Osteoblast (primary cell): ENCODE data around the gene C19orf85. TPM values are rescaled to one million over a fixed set of nuclear protein-coding genes. Genes with fewer than 3 reads are reported as not detected.
A peak's percentile ranks its signal among the peaks of the same experiment; 100 is the strongest.

Experiments
- DNase-seq: peaks from one replicate; pipeline ENCODE4 v3.0.0; 2011; ENCODE audit warnings: low spot score, mixed read lengths; ENCODE audit not compliant: insufficient read length; ENCODE audit errors: missing footprints
- H2AFZ ChIP-seq: 2 replicates; pipeline ENCODE4 v1.6.0; 2011; ENCODE audit warnings: mild to moderate bottlenecking, low read length
- H3K27ac ChIP-seq: 2 replicates; pipeline ENCODE4 v1.5.1; 2011; ENCODE audit warnings: mild to moderate bottlenecking, low read depth, low read length, moderate library complexity
- H3K27me3 ChIP-seq: 2 replicates; pipeline ENCODE4 v1.6.0; 2012; ENCODE audit warnings: mild to moderate bottlenecking, control low read depth, inconsistent platforms, low read length, moderate library complexity; ENCODE audit not compliant: insufficient read depth
- H3K36me3 ChIP-seq: 2 replicates; pipeline ENCODE4 v1.5.1; 2011; ENCODE audit warnings: mild to moderate bottlenecking, low read length, control low read depth, moderate library complexity; ENCODE audit not compliant: insufficient read depth
- H3K4me1 ChIP-seq: 2 replicates; pipeline ENCODE4 v1.5.1; 2011; ENCODE audit warnings: mild to moderate bottlenecking, low read length, control low read depth, moderate library complexity; ENCODE audit not compliant: insufficient read depth
- H3K4me2 ChIP-seq: 2 replicates; pipeline ENCODE4 v1.6.0; 2011; ENCODE audit warnings: mild to moderate bottlenecking, low read length; ENCODE audit not compliant: insufficient read depth
- H3K4me3 ChIP-seq: fragments of 200-600 bp; sonication (generic); 3 replicates; pipeline ENCODE4 v1.5.1; 2012; ENCODE audit warnings: mild to moderate bottlenecking, low read length, inconsistent platforms; ENCODE audit not compliant: insufficient read depth
- H3K79me2 ChIP-seq: 2 replicates; pipeline ENCODE4 v1.6.0; 2012; ENCODE audit warnings: mild to moderate bottlenecking, low read length, control low read depth, inconsistent platforms; ENCODE audit not compliant: insufficient read depth
- H3K9me3 ChIP-seq: 2 replicates; pipeline ENCODE4 v1.5.1; 2011; ENCODE audit warnings: low read depth, low read length, control low read depth
- H4K20me1 ChIP-seq: 2 replicates; pipeline ENCODE4 v1.6.0; 2012; ENCODE audit warnings: mild to moderate bottlenecking, low read length, control low read depth; ENCODE audit not compliant: insufficient read depth
- total RNA-seq: library from RNA; depleted of rRNA; stranded (reverse); fragments of >200 nt; gene quantifications from 2 replicates; pipeline ENCODE4 v1.2.3, GENCODE V29; 2012
- TF ChIP-seq, protein P1 (sequence below): IDR thresholded peaks from 2 replicates; pipeline ENCODE4 v1.5.1; 2011; ENCODE audit warnings: mild to moderate bottlenecking, low read depth, low read length, moderate library complexity; ENCODE audit errors: extremely low read depth

C19orf85 gene
- total RNA-seq, 1 donor, result not detected

DNA sequence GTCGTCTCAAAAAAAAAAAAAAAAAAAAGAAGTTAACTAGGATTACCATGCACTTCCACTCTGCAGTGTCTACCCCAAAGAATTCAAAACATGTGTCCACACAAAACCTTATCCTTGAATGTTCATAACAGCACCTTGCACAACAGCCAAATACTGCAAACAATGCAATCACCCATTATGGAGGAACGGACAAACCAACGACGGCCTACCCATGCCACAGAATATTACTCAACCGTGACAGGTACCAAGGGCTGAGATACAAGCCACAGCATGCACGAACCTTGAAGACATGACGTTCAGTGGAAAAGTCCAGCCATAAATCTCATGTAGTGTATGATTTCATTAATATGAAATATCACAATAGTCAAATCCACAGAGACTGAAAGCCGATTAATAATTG, 18.5 kb downstream of the C19orf85 start:
- Histone ChIP-seq H3K27ac (no peak overlapping the region), H3K9me3 (no peaks in the 10 kb centered on the region), H3K4me3 (no peak overlapping the region), H3K79me2 (no peaks in the 10 kb centered on the region), H3K4me1 (no peaks in the 10 kb centered on the region), H3K27me3 (peaks cover 72% of the 10 kb centered on the region), H3K4me2 (no peak overlapping the region), H3K36me3 (no peaks in the 10 kb centered on the region), H2AFZ (no peak overlapping the region), H4K20me1 (no peaks in the 10 kb centered on the region)
- peak; percentile 32 for DNase-seq
- TF ChIP-seq, protein P1, sequence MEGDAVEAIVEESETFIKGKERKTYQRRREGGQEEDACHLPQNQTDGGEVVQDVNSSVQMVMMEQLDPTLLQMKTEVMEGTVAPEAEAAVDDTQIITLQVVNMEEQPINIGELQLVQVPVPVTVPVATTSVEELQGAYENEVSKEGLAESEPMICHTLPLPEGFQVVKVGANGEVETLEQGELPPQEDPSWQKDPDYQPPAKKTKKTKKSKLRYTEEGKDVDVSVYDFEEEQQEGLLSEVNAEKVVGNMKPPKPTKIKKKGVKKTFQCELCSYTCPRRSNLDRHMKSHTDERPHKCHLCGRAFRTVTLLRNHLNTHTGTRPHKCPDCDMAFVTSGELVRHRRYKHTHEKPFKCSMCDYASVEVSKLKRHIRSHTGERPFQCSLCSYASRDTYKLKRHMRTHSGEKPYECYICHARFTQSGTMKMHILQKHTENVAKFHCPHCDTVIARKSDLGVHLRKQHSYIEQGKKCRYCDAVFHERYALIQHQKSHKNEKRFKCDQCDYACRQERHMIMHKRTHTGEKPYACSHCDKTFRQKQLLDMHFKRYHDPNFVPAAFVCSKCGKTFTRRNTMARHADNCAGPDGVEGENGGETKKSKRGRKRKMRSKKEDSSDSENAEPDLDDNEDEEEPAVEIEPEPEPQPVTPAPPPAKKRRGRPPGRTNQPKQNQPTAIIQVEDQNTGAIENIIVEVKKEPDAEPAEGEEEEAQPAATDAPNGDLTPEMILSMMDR, result no peak

DNA sequence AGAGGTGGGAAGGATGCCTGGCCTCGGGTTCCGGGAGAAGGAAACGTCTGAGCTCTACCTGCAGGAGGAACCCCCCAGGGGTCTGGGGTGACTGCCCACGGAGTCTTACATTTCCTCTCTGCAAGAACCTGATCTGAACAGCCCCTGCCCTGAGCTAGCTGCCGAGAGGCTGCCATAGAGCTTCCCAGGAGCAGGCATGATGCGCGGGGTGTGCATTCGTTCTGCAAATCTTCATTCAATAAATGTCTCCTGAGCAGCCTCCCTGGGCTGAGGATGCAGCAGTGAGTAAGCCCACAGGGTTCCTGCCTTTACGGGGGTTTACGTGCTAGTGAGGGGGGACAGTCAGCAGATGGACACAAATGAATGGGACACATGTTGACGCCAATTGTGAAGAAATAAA, 19.9 kb downstream of the C19orf85 start:
- Histone ChIP-seq H3K4me3 (no peak overlapping the region), H3K9me3 (no peaks in the 10 kb centered on the region), H4K20me1 (no peaks in the 10 kb centered on the region), H2AFZ (no peak overlapping the region), H3K27me3 (peaks cover 72% of the 10 kb centered on the region), H3K36me3 (no peaks in the 10 kb centered on the region), H3K79me2 (no peaks in the 10 kb centered on the region), H3K4me1 (no peaks in the 10 kb centered on the region), H3K4me2 (no peak overlapping the region), H3K27ac (no peak overlapping the region)
- TF ChIP-seq, protein P1, result no peak
- peak; percentile 81 for DNase-seq

DNA sequence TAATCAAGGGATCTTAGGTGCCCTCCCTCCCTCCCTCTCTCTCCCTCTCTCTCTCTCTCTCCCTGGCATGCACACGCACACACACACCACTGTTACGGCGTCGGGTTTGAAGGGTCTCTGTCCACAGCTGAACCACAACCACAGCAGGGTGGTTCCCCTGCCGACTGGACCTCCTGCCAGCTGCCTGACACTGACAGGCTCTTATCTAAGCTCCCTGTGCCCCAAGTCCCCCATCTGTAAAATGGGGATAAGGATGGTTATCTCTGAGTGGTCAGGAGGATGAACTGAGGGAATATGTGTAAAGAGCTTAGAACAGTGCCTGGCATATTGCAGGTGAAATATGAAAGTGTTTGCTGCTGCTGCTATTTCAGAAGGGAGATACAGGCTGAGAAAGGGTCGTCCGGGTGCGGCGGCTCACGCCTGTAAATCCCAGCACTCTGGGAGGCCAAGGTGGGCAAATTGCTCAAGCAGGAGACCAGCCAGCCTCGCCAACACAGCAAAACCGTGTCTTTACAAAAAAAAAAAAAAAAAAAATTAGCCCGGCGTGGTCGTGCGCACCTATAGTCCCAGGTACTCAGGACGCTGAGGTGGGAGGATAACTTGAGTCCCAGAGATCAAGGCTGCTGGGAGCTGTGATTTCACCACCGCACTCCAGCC, 20.6 kb downstream of the C19orf85 start:
- peaks cover 67% of the 10 kb centered on the region for H3K27me3 ChIP-seq
- no peaks in the 10 kb centered on the region for H3K36me3 ChIP-seq
- no peaks in the 10 kb centered on the region for H3K4me1 ChIP-seq
- H4K20me1 ChIP-seq, result no peaks in the 10 kb centered on the region
- H3K4me3 ChIP-seq, result no peak overlapping the region
- TF ChIP-seq, protein P1, result no peak
- H3K4me2 ChIP-seq, result no peak overlapping the region
- DNase-seq, result peak; percentile 78
- no peak overlapping the region for H3K27ac ChIP-seq
- no peaks in the 10 kb centered on the region for H3K9me3 ChIP-seq
- no peak overlapping the region for H2AFZ ChIP-seq
- H3K79me2 ChIP-seq, result no peaks in the 10 kb centered on the region

DNA sequence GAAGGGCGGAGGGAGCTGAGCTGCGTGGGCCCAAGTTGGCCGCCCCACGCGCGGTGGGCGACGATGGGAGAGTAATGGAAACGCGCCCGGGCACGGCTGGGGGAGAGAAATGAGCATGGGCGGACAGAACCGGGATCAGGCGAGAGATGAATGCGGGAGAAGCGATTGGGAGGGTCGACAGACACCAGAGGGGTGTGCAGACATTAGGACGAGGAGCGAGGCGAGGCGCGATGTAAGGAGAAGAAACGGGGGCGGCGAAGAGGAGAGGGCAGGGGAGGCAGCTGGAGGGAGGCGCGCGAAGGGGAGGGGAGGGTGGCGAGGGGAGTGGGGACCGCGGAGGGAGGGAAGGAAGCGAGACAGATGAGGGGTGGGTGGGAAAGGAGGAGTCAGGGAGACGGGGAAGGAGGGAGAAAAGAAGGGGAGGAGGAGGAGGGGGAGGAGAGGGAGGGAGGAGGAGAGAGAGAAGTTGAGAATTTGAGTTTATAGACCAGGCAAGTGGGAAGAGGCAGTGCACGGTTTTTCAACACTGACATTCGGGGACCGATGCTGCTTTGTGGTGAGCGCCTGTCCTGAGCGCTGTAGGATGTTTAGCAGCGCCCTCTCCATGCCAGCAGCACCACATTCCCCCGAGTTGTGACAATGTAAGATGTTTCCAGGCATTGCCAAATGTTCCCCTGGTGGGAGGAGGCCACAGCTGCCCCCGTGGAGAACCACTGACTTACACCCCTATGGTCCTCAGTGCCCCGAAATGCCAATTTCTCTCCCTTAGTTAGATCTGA, 21.3 kb downstream of the C19orf85 start, which contains the start of gene SHISA7:
TSS of gene SHISA7 (minus strand) at position 256 of the 779 bp plus-strand sequence. CDS start 437 bp downstream, outside the sequence.
- Histone ChIP-seq H3K27me3 (peaks cover 68% of the 10 kb centered on the region), H3K4me1 (no peaks in the 10 kb centered on the region), H3K9me3 (no peaks in the 10 kb centered on the region), H2AFZ (no peak within 1 kb of the TSS), H3K36me3 (no peaks in the 10 kb centered on the region), H3K79me2 (no peaks in the 10 kb centered on the region), H3K27ac (no peak within 1 kb of the TSS), H3K4me2 (no peak within 1 kb of the TSS), H3K4me3 (no peak within 1 kb of the TSS), H4K20me1 (no peaks in the 10 kb centered on the region)
- TF ChIP-seq, protein P1, result no peak
- DNase-seq, result peak; percentile 90
